Measurements from ENCODE around the gene FLII. TPM values are rescaled to one million over a fixed set of nuclear protein-coding genes. Genes with fewer than 3 reads are reported as not detected.

Gene FLII
- total and polyA plus RNA-seq, 2 donors (not counting 3 experiments of a cell fraction or from before 2014, with no cell fraction given), result 397 to 582 TPM

DNA sequence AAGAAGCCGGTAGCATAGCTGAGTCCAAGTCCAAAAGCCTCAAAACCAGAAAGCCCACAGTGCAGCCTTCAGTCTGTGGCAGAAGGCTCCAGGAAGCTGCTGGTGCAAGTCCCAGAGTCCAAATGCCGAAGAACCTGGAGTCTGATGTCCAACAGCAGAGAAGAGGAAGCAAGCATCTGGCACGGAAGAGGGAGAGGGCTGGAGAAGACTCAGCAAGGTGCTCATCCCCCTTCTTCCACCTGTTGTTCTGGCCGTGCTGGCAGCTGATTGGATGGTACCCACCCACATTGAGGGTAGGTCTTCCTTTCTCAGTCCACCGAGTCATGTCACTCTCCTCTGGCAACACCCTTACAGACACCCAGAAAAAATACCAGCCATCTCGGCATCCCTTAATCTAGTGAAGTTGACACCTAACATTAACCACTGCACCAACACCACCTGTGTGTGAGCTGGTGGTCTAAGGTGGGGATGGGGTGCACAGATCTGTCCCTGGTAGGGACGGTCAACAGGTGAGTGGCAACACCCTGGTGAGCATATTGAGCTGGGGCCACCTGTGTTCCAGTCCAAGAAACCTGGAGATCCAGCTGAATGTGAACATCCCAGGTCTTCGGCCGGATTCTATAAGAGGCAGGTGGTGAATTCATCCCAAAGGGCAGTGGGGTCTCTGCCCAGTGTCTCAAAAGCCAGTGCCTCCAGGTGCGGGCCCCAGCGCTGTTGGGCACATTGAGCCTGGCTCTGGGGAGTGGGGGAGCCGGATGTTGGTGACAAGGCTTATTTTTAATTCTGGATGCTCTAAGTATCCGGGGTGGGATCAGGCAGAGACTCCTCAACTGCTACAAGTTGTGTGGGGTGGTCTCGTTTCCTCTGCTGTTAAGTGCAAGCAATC lies 11.8 kb upstream of the FLII start:
- intact Hi-C loops (cut with micrococcal nuclease), result no loop called here
- POLR2A ChIA-PET, result no interaction called here
- no peak overlapping the region for H3K4me2 ChIP-seq (ENCODE audit: insufficient read depth, low read length)
- H3K27ac ChIP-seq (ENCODE audit: insufficient read depth, low read depth, low read length), result no peak overlapping the region
- no peaks in the 10 kb centered on the region for H3K9me1 ChIP-seq (replicated peaks; ENCODE audit: control insufficient read depth, extremely low read depth, insufficient read depth, low read length)
- TF ChIP-seq EZH2 (IDR thresholded peaks at IDR 0.05; ENCODE audit: borderline replicate concordance, low read depth, low read length, severe bottlenecking), result no peak
- H3K9ac ChIP-seq (replicated peaks; ENCODE audit: extremely low read depth, insufficient read depth, low read length), result no peak overlapping the region
- H3K4me3 ChIP-seq (replicated peaks in 1 of 3; ENCODE audit: insufficient read depth in 1 of 3, low read depth in 1 of 3, low read length in 3 of 3), result no peak overlapping the region
- H3K4me1 ChIP-seq (ENCODE audit: control insufficient read depth, extremely low read depth, insufficient read depth, low read length), result no peaks in the 10 kb centered on the region
- CTCF ChIA-PET, result interaction anchor here (0.7 to 1.5 kb wide), 2 partner anchors 52 to 130 kb away, joined by 3 to 4 read pairs; no protein-coding TSS in a partner anchor
- no peak overlapping the region for H2AFZ ChIP-seq (ENCODE audit: low read depth, low read length)
- H3K36me3 ChIP-seq (ENCODE audit: control insufficient read depth in 2 of 2, extremely low read depth in 1 of 2, insufficient read depth in 2 of 2, low read length in 2 of 2), result peaks cover 5 to 7% of the 10 kb centered on the region in 2 experiments
- H3K9me3 ChIP-seq (replicated peaks; ENCODE audit: control insufficient read depth, insufficient read depth, low read length), result no peaks in the 10 kb centered on the region
- H3K27me3 ChIP-seq (ENCODE audit: control insufficient read depth in 2 of 2, insufficient read depth in 2 of 2, low read length in 2 of 2), result no peaks in the 10 kb centered on the region
- no peak for FAIRE-seq
- H4K20me1 ChIP-seq (replicated peaks; ENCODE audit: control insufficient read depth, extremely low read depth, insufficient read depth, low read length), result no peaks in the 10 kb centered on the region
- DNase-seq (ENCODE audit: low read depth, low spot score), result no peak
- dilution Hi-C loops (cut with MboI; ENCODE audit: extremely low pct_ligation_motif_present, low sequenced_read_pairs), result no loop called here
- H3K79me2 ChIP-seq (ENCODE audit: control insufficient read depth, insufficient read depth, low read length), result no peaks in the 10 kb centered on the region
- no TSS peak for BruUV-seq (replicated peaks)

DNA sequence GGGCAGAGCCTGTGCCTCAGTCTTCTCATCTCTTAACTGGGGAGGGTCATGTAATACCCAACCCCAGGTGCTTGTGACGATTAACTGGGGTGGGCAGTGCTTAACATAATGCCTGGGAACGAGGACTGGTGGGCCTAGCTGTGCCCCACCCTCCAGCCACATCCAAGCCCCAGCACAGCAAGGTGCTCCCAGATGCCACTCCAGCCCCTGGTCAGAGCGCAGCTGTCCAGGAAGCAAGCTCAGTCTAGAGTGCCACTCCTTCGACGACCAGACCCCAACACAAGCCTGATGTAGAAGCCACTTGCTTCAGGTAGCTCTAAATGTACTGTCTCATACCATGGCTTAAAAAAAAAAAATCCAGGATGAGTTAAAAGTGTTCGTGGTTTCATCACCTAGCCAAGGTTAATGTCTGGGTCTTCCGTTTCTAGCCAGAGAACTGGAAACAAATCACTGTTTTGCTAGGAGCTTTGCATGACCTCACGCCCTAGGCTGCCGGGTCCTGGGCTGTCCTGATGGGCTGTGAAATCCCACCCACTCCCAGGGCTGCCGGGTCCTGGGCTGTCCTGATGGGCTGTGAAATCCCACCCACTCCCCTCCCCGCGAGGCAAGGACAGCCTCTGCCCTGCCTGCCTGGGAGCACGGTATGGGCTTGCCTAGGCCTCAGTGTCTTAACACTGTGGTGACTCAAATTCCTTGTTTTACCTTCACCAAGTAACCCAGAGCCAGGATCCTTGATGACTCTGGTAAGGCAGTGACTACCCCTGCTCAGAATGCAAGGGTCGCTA lies 9.6 kb upstream of the FLII start:
- ChIA-PET POLR2A (no interaction called here), CTCF (interaction anchor here (1.5 kb wide), 1 partner anchor 20 kb away, joined by 4 read pairs; no protein-coding TSS in a partner anchor)
- dilution Hi-C loops (cut with MboI; ENCODE audit: extremely low pct_ligation_motif_present, low sequenced_read_pairs) (no loop called here), intact Hi-C loops (cut with micrococcal nuclease) (no loop called here)
- peak; percentile 8 for FAIRE-seq
- peaks cover 2 to 22% of the 10 kb centered on the region in 2 experiments for H3K36me3 ChIP-seq (ENCODE audit: control insufficient read depth in 2 of 2, extremely low read depth in 1 of 2, insufficient read depth in 2 of 2, low read length in 2 of 2)
- H3K4me1 ChIP-seq (ENCODE audit: control insufficient read depth, extremely low read depth, insufficient read depth, low read length), result no peaks in the 10 kb centered on the region
- H3K9ac ChIP-seq (replicated peaks; ENCODE audit: extremely low read depth, insufficient read depth, low read length), result no peak overlapping the region
- no peak overlapping the region for H3K4me3 ChIP-seq (replicated peaks in 1 of 3; ENCODE audit: insufficient read depth in 1 of 3, low read depth in 1 of 3, low read length in 3 of 3)
- H3K79me2 ChIP-seq (ENCODE audit: control insufficient read depth, insufficient read depth, low read length), result no peaks in the 10 kb centered on the region
- no peaks in the 10 kb centered on the region for H4K20me1 ChIP-seq (replicated peaks; ENCODE audit: control insufficient read depth, extremely low read depth, insufficient read depth, low read length)
- no peak overlapping the region for H2AFZ ChIP-seq (ENCODE audit: low read depth, low read length)
- H3K27ac ChIP-seq (ENCODE audit: insufficient read depth, low read depth, low read length), result no peak overlapping the region
- no peak for DNase-seq (ENCODE audit: low read depth, low spot score)
- no peaks in the 10 kb centered on the region for H3K9me1 ChIP-seq (replicated peaks; ENCODE audit: control insufficient read depth, extremely low read depth, insufficient read depth, low read length)
- H3K4me2 ChIP-seq (ENCODE audit: insufficient read depth, low read length), result no peak overlapping the region
- TF ChIP-seq FOS (IDR thresholded peaks at IDR 0.05; ENCODE audit: borderline replicate concordance, insufficient read depth, low read length) (no peak), MAX (IDR thresholded peaks at IDR 0.05; ENCODE audit: insufficient read depth, insufficient read length) (no peak), POLR2AphosphoS5 (IDR thresholded peaks at IDR 0.05; ENCODE audit: insufficient read depth, low read depth, low read length) (no peak), POLR2A (IDR thresholded peaks at IDR 0.05; ENCODE audit: low read depth, low read length) (no peak), GATA2 (IDR thresholded peaks at IDR 0.05; ENCODE audit: insufficient read depth, insufficient read length, low read depth, low read length) (no peak), JUN (IDR thresholded peaks at IDR 0.05; ENCODE audit: borderline replicate concordance, insufficient read depth, insufficient read length, low read depth) (no peak)
- H3K27me3 ChIP-seq (ENCODE audit: control insufficient read depth in 2 of 2, insufficient read depth in 2 of 2, low read length in 2 of 2), result no peaks in the 10 kb centered on the region
- H3K9me3 ChIP-seq (replicated peaks; ENCODE audit: control insufficient read depth, insufficient read depth, low read length), result no peaks in the 10 kb centered on the region
- no TSS peak for BruUV-seq (replicated peaks)

All from endothelial cell of umbilical vein (primary cell).